Activated CD8-positive, alpha-beta memory T cell treated with anti-CD3 and anti-CD28 coated beads for 48 hours (primary cell): ENCODE measurements around the gene NCBP3.
A peak's percentile ranks its signal among the peaks of the same experiment; 100 is the strongest.

ENCODE experiments used
- DNase-seq, 3 experiments: peaks; one replicate each; pipeline ENCODE4 v3.0.0-alpha.2; 2020; ENCODE audit warnings: low read depth in 2 of 3, low spot score in 2 of 3

Gene NCBP3, protein sequence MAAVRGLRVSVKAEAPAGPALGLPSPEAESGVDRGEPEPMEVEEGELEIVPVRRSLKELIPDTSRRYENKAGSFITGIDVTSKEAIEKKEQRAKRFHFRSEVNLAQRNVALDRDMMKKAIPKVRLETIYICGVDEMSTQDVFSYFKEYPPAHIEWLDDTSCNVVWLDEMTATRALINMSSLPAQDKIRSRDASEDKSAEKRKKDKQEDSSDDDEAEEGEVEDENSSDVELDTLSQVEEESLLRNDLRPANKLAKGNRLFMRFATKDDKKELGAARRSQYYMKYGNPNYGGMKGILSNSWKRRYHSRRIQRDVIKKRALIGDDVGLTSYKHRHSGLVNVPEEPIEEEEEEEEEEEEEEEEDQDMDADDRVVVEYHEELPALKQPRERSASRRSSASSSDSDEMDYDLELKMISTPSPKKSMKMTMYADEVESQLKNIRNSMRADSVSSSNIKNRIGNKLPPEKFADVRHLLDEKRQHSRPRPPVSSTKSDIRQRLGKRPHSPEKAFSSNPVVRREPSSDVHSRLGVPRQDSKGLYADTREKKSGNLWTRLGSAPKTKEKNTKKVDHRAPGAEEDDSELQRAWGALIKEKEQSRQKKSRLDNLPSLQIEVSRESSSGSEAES

DNA sequence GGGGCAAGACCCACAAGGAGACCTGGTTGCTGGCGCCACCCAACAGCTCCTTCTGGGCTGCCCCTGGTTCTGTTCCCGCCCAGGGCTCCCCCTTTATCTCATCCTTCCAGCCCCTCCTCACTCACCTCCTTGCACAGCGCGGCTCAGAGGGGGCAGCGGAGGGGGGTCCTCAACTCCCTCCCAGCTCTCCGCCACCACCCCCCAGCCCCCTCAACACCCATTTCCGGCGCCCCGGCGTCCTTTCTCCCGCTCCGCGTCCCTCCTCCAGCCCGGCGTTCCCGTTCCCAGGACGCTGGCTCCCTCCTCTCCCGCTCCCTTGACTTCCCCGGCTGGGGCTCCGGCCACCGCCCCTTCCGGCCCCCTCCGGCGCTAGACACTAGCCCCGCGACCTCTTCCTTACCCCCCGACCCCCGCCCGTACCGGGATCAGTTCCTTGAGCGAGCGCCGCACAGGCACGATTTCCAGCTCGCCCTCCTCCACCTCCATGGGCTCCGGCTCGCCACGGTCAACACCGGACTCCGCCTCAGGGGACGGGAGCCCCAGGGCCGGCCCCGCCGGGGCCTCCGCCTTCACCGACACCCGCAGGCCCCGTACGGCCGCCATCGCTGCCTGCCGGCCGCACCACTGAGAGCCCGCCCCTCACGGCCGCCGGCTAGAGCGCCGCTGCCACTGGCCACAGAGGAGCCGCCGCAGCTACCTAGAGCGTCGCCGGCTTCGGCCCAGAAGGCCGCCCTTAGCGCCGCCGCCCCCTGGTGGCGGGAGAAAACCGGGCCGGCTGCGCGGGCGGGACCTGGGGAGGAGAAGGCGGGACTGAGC is at the start of gene NCBP3:
Gene NCBP3, minus strand, starts transcription at position 626 of the 816 bp plus-strand sequence. Its CDS starts 23 bp downstream, at position 603.
- DNase-seq = peak; percentile 85 to 88 (median 86)

DNA sequence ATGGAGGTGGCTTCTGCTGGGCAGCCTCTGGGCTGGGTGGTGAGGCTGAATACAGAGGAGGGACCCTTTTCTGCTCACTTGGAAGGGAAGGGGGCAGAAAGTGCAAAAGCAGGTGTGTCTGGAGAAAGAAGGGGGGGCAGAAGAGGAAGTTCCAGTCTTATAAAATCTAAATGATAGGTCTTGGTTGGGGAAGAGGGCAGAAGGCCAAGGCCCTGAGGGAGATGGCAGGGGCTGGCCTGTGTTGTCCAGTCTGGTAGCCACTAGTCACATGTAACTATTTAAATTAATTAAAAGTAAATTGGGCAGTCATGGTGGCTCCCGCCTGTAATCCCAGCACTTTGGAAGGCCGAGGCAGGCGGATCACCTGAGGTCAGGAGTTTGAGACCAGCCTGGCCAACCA is 49.3 kb upstream of the NCBP3 start:
- DNase-seq = no peak

DNA sequence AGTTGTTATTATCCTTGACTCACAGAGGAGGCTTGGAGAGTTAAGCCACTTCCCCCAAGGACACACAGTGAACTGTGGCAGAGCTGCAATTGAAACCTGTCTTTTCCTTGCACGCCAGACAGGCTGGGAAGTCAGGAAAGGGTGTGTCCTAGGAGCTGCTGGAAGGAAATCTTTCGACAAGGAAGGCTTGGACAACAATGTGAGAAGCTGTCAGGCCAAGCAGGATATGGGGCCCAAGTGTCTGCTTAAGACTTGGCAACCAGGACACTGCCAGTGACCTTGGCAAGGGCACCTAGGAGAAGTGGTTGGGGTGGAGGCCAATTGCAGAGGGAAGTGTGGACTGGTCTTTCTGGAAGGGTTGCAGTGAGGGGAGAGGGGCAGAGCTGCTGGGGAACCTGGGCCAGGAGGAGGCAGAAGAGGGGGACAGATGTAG is 48.9 kb upstream of the NCBP3 start:
- no peak for DNase-seq

DNA sequence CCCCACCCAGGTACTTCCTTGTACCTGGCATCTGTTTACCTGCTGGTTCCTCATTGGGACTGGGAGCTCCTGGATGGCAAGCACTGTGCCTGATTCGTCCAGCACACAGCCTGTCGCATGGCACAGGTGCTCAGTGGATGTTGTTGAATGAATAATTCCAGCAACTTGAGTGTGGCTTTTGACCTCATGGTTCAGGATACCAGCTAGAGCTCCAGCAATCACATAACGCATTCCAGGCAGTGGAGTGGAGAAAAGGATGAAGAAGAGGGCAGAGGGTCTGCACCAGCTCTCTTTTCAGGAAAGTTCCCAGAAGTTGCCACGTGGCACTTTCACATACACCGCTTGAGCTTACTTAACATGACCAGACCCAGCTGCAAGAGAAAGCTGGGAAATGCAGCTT is 48.1 kb upstream of the NCBP3 start:
- no peak for DNase-seq

DNA sequence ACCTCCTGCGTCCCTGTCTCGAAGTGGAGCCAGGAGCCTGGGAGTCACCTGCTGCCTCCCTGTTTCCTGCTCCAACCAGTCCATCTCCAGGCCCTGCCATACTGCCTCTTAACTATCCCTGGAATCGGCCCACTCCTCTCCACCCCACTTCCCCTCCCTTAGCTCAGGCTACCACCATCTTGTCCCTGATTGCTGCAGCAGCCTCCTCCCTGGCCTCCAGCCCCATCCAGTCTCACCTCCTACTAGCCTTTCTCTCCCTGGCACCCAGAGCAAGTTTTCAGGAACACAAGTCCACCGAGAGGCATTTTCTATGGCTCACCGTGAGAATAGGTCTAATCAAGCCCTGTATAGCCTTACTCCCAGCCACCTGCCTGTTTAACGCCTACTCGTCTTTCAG is 47.7 kb upstream of the NCBP3 start:
- no peak for DNase-seq

DNA sequence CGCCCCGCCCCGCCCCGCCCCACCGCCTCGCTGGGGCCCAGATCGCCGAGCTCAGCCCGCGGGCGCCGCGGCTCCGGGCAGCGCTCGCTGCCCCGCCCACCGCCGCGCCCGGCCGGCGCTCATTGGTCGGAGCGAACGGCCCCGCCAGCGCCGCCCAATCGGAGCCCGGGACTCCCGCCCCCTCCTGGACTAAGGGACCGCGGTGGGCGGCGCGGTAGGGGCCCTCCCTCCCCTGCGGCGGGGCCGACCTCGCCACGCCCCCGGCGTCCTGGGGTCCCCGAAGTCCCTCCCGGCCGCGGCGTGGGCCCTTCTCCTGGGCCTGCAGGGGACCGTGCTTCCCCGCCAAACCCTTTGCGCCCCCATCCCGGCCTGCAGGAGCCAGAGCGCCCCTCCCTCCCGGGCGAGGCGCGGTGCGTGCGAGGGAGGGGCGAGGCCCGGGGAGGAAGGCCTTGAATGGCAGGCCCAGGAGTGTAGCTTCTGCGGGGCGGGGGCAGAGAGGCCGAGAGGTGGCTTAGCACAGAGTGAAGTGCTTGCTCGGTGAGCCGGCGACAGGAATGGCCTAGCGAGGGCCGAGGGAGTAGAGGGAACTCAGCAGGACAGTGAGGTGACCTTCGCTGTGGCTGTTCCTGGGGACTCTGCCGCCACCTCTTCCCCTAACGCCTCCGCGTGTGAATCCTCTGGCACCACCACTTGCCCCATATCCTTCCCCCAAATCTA is 47.1 kb upstream of the NCBP3 start, which contains the start of gene CAMKK1:
Gene CAMKK1, minus strand, starts transcription at position 51 of the 717 bp plus-strand sequence. CDS start 7,366 bp downstream, outside the sequence.
- DNase-seq = peak; percentile 77 to 84 (median 81)

DNA sequence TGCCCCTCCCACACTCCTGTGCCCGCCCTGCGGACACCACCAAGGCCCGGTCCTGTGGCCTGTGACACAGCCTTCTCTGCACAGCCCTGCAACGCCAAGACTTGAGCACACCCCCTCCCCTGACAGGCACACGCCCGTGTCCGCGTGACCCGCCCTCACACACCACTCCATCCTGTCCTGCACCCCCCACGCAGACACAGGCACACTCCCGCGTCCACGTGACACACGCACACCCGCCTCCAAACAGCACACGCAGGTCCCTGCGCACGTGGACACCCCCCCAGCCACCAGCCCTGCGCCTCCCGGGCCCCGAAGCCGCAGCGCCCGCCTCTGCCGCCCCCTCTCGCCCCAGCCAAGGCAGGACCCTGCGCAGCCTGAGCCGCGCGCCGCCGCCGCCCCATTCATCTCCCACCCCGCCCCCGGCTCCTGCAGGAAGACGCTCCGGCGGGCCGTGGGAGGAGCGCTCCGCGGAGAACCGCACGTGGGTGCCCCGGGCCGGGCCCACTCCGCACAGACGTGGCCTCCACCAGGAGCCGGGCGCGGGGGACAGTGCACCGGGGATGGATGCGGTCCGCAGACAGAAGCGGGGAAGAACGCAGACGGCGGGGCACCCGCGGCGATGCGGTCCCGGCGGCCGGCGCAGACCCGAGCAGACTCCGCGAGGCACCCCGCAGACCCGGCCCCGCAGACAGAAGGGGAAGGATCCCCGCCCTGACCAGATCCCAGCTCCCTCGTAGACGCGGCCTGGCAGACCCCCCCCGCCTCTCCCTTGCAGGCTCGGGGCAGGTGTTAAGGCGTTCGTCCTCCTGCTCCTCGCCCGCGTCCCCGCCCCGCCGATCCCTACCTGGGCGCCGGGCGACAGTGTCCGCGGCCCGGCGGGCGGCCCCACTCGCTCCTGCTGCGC is 46.3 kb upstream of the NCBP3 start:
- DNase-seq = peak in 1 of 3 experiments; percentile 26

DNA sequence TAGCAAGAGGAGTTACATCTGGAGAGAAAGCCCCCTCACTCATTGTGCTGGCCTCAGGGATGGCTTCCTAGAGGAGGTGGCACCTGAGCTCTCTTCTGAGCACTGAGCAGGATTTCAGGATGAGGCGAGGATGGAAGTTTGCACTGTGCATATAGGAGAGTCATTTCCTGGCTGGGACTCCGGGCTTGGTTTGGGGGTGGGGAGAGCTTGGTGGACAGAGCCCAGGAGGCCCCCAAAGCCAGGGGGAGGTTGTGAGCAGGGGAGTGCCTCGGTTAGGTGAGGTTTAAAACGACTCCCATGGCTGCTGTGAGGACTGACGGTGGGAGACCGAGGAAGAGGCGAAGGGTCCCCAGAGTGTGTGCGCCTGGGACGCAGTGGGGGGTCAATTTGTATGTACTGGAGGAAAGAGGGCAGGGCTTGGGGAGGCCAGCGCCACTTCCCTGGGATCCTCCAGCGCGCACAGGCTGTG is 45.6 kb upstream of the NCBP3 start:
- no peak for DNase-seq

DNA sequence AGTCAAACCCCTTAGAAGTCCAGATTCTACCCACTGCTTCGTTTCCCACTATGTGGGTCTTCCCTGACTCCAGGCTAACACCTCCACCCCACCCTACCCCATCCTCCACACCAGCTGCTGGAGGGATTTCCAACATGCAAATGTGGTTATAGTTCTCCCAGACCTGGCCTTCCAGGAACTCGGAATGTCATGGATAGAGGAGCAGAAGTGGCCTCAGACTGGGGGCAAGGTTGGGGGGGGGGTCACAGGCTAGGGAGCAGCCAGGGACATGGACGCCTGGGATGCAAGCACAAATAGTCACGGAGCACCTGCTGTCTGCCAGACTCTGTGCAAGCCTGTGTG is 44.8 kb upstream of the NCBP3 start:
- DNase-seq = no peak

DNA sequence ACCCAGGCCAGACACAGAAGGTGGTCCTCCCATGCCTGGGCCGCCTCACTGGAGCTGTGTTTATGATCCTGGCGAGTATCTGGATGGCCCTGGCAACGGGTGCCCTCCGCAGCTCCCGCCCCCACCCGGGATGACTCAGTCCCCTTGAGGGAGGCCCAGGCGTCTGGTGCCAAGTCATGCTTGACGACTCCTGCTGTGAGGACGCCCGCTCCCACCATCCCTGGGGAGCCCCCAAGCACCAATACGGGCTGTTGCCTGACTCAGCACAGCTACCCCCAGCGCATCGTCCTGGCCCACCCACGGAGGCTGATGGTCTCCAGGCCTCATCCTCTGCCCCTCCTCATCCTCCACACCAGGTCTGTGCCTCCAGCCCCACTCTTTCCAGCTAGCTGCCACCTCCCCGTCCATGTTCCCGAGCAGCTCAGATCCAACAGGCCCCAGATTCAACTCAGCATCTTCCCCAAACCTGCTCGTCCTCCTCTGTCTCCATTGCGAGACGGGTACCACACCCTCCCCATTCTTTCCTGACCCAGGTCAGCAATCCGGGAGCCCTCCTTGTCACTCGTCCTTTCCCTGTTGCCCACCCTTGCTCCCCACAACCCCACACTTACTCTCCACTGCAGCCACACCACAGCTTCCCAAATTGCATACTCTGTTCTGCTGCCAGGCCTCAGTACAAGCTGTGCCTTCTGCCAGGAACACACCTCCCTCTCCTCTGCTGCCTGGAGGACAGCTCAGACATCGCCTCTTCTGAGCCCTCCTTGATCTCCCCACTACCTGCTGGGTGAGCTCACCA is 44.2 kb upstream of the NCBP3 start:
- DNase-seq = no peak

DNA sequence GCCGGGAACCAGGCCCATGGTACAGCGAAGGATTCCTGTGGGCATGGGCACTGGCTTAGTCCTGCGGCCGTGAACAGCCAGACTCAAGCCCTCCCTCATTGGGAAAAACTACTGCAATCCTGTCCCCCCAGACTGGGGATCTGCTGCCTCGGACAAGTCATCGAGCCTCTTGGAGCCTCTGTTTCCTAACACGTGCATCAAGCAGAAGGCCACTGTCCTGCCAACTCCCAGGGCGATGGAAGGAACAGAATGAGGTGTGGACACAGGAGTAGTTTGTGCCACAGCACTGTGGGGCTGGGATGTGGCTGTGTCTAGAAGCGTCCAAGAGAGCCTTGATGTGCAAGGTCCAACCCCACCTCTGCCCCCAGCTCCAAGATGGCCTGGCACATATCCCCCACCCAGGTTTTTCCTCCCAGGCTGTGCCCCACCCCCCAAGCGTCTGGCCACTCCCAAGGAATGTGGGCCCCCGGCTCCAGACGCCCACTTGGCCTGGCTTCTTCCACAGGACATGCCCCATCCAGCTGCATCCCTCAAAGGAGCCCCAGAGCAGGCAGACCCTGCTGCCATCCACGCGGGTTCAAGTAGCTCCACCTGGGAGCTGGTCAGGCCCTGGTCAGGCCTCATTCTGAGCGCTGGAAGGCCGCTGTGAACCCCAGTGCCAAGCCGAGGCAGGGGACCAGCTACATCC is 43.4 kb upstream of the NCBP3 start:
- no peak for DNase-seq

DNA sequence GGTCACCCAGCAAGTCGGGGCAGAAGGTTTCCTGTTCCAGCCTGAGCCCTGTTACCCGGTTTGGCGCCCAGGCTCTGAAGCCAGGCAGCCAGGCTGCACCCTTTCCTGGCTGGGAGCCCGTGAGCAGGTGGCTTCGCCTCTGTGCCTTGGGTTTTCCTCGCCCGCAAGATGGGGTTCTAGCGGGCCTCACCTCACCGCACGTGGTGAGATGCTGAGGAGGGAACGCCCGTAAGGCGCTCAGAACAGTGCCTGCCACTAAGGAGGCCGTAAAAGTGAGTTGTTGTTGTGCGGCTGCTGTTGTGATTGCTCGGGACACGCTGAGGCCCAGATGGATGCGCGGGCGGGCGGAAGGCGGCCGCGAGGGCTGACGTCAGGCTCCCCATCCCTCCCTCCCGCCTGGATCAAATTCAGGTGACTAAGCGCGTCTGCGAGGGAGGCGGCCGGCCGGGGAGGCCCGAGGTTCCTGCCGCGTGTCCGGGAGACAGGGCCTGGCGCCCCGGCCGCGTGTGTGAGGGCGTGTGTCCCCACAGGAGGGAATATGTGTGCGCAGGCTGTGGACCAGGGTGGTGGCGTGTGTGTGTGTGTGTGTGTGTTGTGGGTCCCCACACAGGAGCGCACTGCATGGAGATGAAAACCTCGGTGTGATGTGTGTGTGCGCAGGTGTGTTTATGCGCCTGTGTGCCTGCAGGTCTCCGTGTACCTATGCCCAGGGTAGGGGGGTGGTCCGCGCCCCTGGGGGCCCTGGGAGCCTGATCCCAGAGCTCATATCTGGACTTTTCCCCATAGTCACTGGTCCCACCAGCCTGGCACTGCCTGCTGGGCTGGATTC is 42.5 kb upstream of the NCBP3 start:
- DNase-seq = no peak

DNA sequence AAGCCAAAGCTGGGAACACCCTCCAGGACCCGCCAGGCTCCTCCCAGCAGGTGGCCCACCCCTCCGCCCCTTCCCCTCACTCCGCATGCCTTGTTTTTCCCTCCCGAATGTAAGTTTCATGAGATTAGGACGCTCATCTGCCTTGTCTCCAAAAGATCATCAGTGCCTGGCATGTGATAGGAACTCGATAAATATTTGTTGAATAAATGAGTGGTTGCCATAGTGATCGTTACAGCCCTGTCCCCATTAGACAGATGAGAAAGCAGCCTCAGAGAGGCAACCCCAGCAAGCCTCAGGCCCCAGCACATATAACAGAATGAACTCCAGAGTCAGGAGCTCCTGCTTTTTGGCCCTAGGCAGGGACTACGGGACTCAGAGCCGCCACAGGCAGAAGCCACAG is 41.8 kb upstream of the NCBP3 start:
- DNase-seq = no peak

DNA sequence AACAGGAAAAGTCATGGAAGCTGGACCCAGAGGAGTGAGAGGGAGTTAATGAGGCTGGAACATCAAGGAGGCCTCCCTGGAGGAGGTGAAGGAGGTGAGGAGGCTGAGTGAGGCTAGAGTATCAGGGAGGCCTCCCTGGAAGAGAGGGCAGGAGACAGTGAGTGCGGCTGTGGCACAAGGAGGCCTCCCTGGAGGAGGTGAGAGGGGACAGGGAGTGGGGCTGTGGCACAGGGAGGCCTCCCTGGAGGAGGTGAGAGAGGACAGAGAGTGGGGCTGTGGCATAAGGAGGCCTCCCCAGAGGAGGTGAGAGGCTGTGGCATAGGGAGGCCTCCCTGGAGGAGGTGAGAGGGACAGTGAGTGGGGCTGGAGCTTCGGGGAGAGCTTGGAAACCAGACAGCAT is 41.3 kb upstream of the NCBP3 start:
- no peak for DNase-seq

DNA sequence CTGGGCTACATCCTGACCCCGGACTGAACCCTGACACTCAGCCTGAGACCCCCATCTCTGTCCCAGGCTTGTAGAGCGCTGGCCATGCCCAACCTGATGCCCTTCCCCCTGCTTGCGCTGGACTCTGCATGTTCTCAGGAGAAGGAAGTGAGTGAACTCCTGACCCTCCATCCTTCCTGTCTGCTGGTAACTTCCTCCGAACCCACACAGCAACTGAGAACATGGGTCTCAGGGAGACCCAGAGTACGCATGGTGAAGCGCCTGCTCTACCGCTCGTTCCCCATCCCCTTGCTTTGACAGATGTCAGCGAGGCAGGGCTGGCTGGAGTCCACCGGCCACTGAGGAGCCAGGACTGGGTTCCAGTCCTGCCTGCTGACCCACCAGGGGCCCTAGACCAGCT is 40.7 kb upstream of the NCBP3 start:
- DNase-seq = no peak

DNA sequence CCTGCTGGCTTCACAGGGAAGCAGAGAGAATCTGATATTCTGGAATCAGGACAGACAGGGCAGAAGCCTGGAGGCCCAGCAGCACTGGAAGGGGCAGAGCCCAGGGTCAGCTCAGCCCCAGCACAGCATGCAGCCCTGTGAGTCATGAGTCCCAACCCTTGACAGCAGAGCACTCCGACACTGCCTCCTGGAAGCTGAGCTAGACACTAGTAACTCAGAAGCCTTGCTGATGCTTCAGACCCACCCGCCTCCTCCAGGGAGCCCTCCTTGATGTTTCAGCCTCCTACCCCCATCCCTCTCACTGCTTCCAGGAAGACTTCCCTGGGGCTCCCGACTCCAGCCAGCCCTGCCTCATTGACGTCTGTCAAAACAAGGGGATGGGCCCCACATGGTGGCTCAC is 39.9 kb upstream of the NCBP3 start:
- no peak for DNase-seq

DNA sequence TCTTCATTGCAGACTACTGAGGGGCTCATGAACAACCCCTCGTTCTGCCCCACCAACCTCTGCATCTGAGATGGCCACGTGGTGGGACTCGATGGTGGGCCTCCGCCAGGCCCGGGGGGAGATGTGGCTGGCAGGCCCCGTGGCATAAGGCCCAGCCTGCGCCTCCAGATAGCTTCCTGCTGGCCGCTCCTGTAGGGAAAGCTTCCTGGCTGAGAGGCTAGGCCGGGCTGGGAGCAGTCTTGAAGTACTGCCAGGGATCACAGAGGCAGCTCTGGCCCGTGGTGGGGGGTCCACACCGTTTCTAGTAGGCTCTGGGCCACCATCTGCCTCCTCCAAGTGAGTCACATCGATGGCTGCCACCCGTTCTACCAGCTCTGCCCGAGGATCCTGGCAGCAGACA is 39.2 kb upstream of the NCBP3 start:
- DNase-seq = no peak

DNA sequence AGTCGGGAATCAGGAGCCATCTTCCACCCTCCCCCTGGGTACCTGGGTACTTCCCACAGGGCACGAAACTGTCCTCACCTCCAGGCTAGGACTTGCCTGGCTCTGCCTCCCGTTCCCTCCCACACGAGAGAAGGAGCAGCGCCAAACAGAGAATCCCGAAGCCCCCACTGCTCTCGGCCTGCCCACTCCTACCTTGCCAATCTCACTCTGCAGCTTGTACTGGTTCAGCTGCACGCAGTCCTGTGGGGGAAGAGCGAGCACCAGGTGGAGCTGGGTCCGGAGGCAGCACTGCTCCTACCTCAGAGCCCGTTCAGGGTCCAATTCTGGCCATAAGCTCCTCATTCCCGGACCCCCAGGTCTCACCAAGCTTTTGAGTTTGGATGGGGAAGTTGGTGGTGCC is 38.1 kb upstream of the NCBP3 start:
- DNase-seq = no peak
